ENCODE data around the gene APOL6.

GRCh38 chr22:35681454-35682052, 33.3 kb downstream of the APOL6 start:
- TF ChIP-seq SALL2 (CRISPR knock-in tag; IDR thresholded peaks at IDR 0.05) (no peak), PRDM10 (CRISPR knock-in tag; IDR thresholded peaks at IDR 0.05; ENCODE audit: low read depth) (no peak), CEBPZ (IDR thresholded peaks at IDR 0.05; ENCODE audit: low read length) (no peak), NFIC (IDR thresholded peaks at IDR 0.05; ENCODE audit: low read length) (no peak), ZNF570 (CRISPR knock-in tag; IDR thresholded peaks at IDR 0.05; ENCODE audit: borderline replicate concordance) (no peak), TBX2 (CRISPR knock-in tag; IDR thresholded peaks at IDR 0.05; ENCODE audit: borderline replicate concordance) (no peak), ZNF850 (CRISPR knock-in tag; conservative IDR thresholded peaks at IDR 0.05) (no peak), HNRNPLL (IDR thresholded peaks at IDR 0.05; ENCODE audit: low read depth, low read length, poor library complexity, severe bottlenecking) (no peak)
